GM20000 (cell line): ENCODE data around the gene OR2A5.

Source experiments
- DNase-seq: peaks from one replicate; pipeline ENCODE4 v3.0.0; 2012; ENCODE audit warnings: low spot score
- CTCF ChIP-seq: IDR thresholded peaks from 2 replicates; pipeline ENCODE4 v1.5.1; 2012; ENCODE audit warnings: mild to moderate bottlenecking, control low read depth; ENCODE audit errors: extremely low read depth, missing control alignments

OR2A5 gene

GRCh38 chr7:144026203-144026883, 22.4 kb upstream of the OR2A5 start:
- no peak for DNase-seq
- TF ChIP-seq CTCF: no peak

GRCh38 chr7:144027070-144027469, 21.7 kb upstream of the OR2A5 start:
- no peak for TF ChIP-seq CTCF
- DNase-seq: no peak

GRCh38 chr7:144027974-144028373, 20.8 kb upstream of the OR2A5 start:
- no peak for DNase-seq
- no peak for TF ChIP-seq CTCF

GRCh38 chr7:144028547-144028946, 20.2 kb upstream of the OR2A5 start:
- TF ChIP-seq CTCF: no peak
- no peak for DNase-seq

GRCh38 chr7:144032516-144032915, 16.2 kb upstream of the OR2A5 start:
- no peak for TF ChIP-seq CTCF

GRCh38 chr7:144032985-144033709, 15.6 kb upstream of the OR2A5 start:
- TF ChIP-seq CTCF: no peak
- DNase-seq: no peak

More at GRCh38 chr7:144032516-144032915, 16.2 kb upstream of the OR2A5 start:
- no peak for DNase-seq

- TF ChIP-seq CTCF: no peak
Observed at GRCh38 chr7:144035385-144035784, 13.4 kb upstream of the OR2A5 start.

More at GRCh38 chr7:144035385-144035784, 13.4 kb upstream of the OR2A5 start:
- no peak for DNase-seq
